Smooth muscle cell (in vitro differentiated cells): Measurements from ENCODE around the gene SNX25. TPM values are rescaled to one million over a fixed set of nuclear protein-coding genes. Genes with fewer than 3 reads are reported as not detected.

Source experiments
- DNase-seq: peaks from one replicate; lab custom pipeline; 2025; ENCODE audit not compliant: unreplicated experiment; lab: John Stamatoyannopoulos, UW
- H2AFZ ChIP-seq: fragments of 200-600 bp; sonication (generic); 2 replicates; pipeline ENCODE4 v1.6.0; 2016; ENCODE audit warnings: antibody characterized with exemption, low read depth, mild to moderate bottlenecking
- H3F3A ChIP-seq: fragments of 200-600 bp; sonication (generic); 2 replicates; pipeline ENCODE4 v1.6.0; 2017; ENCODE audit warnings: antibody characterized with exemption, low read depth
- H3K27ac ChIP-seq: fragments of 200-600 bp; sonication (generic); 2 replicates; pipeline ENCODE4 v1.5.1; 2016; ENCODE audit warnings: low read depth, mild to moderate bottlenecking
- H3K27me3 ChIP-seq: fragments of 200-600 bp; sonication (generic); 2 replicates; pipeline ENCODE4 v1.6.1; 2016; ENCODE audit warnings: low read depth, mild to moderate bottlenecking
- H3K36me3 ChIP-seq: fragments of 200-600 bp; sonication (generic); 2 replicates; pipeline ENCODE4 v1.5.1; 2016; ENCODE audit warnings: low read depth
- H3K4me1 ChIP-seq: fragments of 200-600 bp; sonication (generic); 2 replicates; pipeline ENCODE4 v1.5.1; 2016; ENCODE audit warnings: low read depth
- H3K4me2 ChIP-seq: fragments of 200-600 bp; sonication (generic); 2 replicates; pipeline ENCODE4 v1.6.0; 2016; ENCODE audit warnings: mild to moderate bottlenecking
- H3K4me3 ChIP-seq: fragments of 200-600 bp; sonication (generic); 2 replicates; pipeline ENCODE4 v1.5.1; 2016; ENCODE audit warnings: mild to moderate bottlenecking
- H3K79me2 ChIP-seq: fragments of 200-600 bp; sonication (generic); 2 replicates; pipeline ENCODE4 v1.6.0; 2016; ENCODE audit warnings: low read depth, mild to moderate bottlenecking
- H3K9ac ChIP-seq: fragments of 200-600 bp; sonication (generic); 2 replicates; pipeline ENCODE4 v1.6.0; 2016; ENCODE audit warnings: low read depth
- H3K9me3 ChIP-seq: fragments of 200-600 bp; sonication (generic); replicated peaks from 2 replicates; pipeline ENCODE4 v1.5.1; 2016; ENCODE audit warnings: low read depth
- H4K20me1 ChIP-seq: fragments of 200-600 bp; sonication (generic); 2 replicates; pipeline ENCODE4 v1.6.0; 2016; ENCODE audit warnings: low read depth
- CTCF ChIP-seq: fragments of 200-600 bp; sonication (generic); IDR thresholded peaks from 2 replicates; pipeline ENCODE4 v1.5.1; 2017; ENCODE audit warnings: borderline replicate concordance, mild to moderate bottlenecking, antibody characterized with exemption; ENCODE audit not compliant: insufficient read depth, poor library complexity, severe bottlenecking
- WGBS: methylation state at CpG from one replicate; pipeline ENCODE4 v1.1.7; 2016; ENCODE audit warnings: low lambda C conversion rate; 5-methylcytosine and 5-hydroxymethylcytosine counted together
- polyA plus RNA-seq: library from polyadenylated mRNA; unstranded; fragments of >200 nt; fragmentation: Nextera tagmentation; extraction: Ambion mirVana; gene quantifications from 2 replicates; pipeline ENCODE4 v1.2.1, GENCODE V29; 2016
- total RNA-seq: library from RNA; depleted of rRNA; stranded (reverse); fragments of >200 nt; gene quantifications from 2 replicates; pipeline ENCODE4 v1.2.3, GENCODE V29; 2014

SNX25 gene
- total and polyA plus RNA-seq, 2 experiments from 2014 or later, result 12.3 to 23.6 TPM

GRCh38 chr4:185335579-185335978 lies 126.2 kb downstream of the SNX25 start:
- Histone ChIP-seq H3K9ac (no peak overlapping the region), H3K4me1 (peaks cover 6% of the 10 kb centered on the region), H2AFZ (no peak overlapping the region), H3F3A (no peaks in the 10 kb centered on the region), H3K4me2 (no peak overlapping the region), H3K79me2 (no peaks in the 10 kb centered on the region), H3K27ac (no peak overlapping the region), H4K20me1 (no peaks in the 10 kb centered on the region), H3K9me3 (no peaks in the 10 kb centered on the region), H3K27me3 (no peaks in the 10 kb centered on the region), H3K36me3 (no peaks in the 10 kb centered on the region), H3K4me3 (no peak overlapping the region)
- TF ChIP-seq CTCF, result no peak
- 95% methylated on average over 1 of the region's 1 CpG for WGBS
- DNase-seq, result no peak

- Histone ChIP-seq H3K36me3 (no peaks in the 10 kb centered on the region), H3K4me2 (no peak overlapping the region), H3K9ac (no peak overlapping the region), H3K79me2 (no peaks in the 10 kb centered on the region), H3K27me3 (no peaks in the 10 kb centered on the region), H3K9me3 (no peaks in the 10 kb centered on the region), H3K4me1 (no peaks in the 10 kb centered on the region), H2AFZ (no peak overlapping the region), H3K4me3 (no peak overlapping the region), H3K27ac (no peak overlapping the region), H3F3A (no peaks in the 10 kb centered on the region), H4K20me1 (no peaks in the 10 kb centered on the region)
- WGBS, result 93% methylated on average over 3 of the region's 3 CpGs
- no peak for DNase-seq
- TF ChIP-seq CTCF, result no peak
Observed at GRCh38 chr4:185339941-185340340, 130.5 kb downstream of the SNX25 start.

GRCh38 chr4:185341377-185341776 lies 132.0 kb downstream of the SNX25 start:
- H3K27me3 ChIP-seq, result no peaks in the 10 kb centered on the region
- H4K20me1 ChIP-seq, result no peaks in the 10 kb centered on the region
- TF ChIP-seq CTCF, result no peak
- no peak overlapping the region for H3K9ac ChIP-seq
- WGBS, result 83% methylated on average over 2 of the region's 2 CpGs
- no peaks in the 10 kb centered on the region for H3K9me3 ChIP-seq
- no peak for DNase-seq
- no peak overlapping the region for H3K27ac ChIP-seq
- no peak overlapping the region for H3K4me2 ChIP-seq
- H3K36me3 ChIP-seq, result no peaks in the 10 kb centered on the region
- H3K79me2 ChIP-seq, result no peaks in the 10 kb centered on the region
- H2AFZ ChIP-seq, result no peak overlapping the region
- no peaks in the 10 kb centered on the region for H3F3A ChIP-seq
- H3K4me1 ChIP-seq, result no peaks in the 10 kb centered on the region
- no peak overlapping the region for H3K4me3 ChIP-seq

- Histone ChIP-seq H3K9ac (no peak overlapping the region), H3K79me2 (no peaks in the 10 kb centered on the region), H3K27me3 (no peaks in the 10 kb centered on the region), H3K4me3 (no peak overlapping the region), H3K36me3 (no peaks in the 10 kb centered on the region), H3K27ac (no peak overlapping the region), H2AFZ (no peak overlapping the region), H3F3A (no peaks in the 10 kb centered on the region), H4K20me1 (no peaks in the 10 kb centered on the region), H3K4me1 (no peaks in the 10 kb centered on the region), H3K4me2 (no peak overlapping the region), H3K9me3 (no peaks in the 10 kb centered on the region)
- DNase-seq, result no peak
- WGBS, result 96% methylated on average over 6 of the region's 6 CpGs
- TF ChIP-seq CTCF, result no peak
Observed at GRCh38 chr4:185341841-185342240, 132.4 kb downstream of the SNX25 start.
